HG02759 (cell line): ENCODE data around the gene CLCN7.
"Not testable (repeated sequence)": the region's sequence is repeated elsewhere in the genome, so short reads cannot be mapped to it uniquely, and the experiment has no call there.

Experiments used
- ATAC-seq: cut with Tn5 transposase; IDR thresholded peaks from one replicate; pipeline ENCODE4 v1.9.1; 2021; ENCODE audit warnings: mild to moderate bottlenecking, moderate library complexity; ENCODE audit not compliant: unreplicated experiment

The CLCN7 gene

DNA sequence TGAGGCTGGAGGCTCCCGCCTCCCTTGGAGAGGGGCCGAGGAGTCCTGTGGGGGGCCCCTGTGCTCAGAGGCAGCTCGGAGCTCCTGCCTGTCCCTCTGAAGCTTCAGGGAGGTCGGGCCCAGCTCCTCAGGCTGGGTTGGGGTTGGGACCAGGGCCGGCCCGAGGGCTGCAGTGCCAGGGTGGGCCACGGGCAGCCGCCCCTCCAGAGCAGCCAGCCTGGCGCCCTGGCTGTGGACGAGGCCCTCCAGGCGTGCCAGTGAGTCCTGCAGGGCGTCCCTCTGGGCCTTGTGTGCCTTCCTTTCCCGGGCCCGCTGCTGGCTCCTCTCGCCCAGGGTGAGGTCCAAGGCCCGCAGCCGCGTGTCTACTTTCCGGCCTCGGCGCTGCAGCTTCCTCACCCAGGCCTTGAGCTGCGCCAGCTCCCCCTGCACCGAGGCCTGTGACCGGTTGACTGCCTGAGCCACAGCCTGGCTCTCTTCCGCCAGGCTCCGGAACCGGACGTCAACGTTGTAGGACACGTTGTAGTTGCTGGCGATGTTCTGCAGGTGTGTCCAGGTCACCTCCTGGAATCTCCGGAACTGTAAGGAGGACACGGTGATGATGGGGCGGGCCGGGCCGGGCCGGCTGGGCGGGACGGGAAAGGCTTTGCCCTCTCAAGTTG, 12.7 kb upstream of the CLCN7 start:
- no peak for ATAC-seq

DNA sequence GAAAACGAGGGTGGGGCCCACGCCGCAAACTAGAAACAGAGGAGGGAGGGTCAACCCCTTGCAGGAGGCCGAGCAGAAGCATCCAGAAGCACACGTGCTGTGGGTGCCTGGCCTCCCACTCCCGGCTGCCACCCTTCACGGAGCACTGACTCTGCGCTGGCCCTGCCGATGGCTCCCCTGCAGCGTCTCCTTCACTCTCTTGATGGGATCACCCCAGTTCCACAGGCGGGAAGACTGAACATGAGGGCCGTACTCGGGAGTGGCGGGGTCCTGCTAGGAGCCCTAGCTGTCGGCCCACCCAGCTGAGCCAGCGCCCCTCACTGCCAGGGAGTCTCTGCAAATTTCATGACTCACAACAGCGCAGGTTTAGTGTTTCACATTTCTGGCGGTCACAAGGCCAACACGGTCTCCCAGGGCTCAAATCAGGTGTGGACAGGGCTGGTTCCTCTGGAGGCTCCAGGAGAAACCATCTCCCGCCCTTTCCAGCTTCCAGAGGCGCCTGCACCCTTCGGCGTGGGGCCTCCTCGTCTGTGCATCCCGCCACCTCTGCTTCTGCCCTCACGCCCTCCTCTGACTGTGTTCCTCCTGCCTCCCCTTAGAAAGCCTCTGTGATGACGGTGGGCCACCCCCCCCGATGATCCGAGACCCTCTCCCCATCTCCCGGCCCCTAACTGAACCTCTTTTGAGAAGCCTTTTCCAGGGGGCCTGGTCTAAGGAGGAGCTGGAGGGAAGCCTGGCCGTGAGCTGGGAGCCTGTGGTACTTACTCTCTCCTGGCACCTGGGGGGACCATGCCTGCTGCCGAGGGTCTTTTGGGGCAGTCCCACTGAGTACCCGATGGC, 11.9 kb upstream of the CLCN7 start:
- ATAC-seq = no peak

GRCh38 chr16:1485847-1486496, 11.1 kb upstream of the CLCN7 start:
- no peak for ATAC-seq

DNA sequence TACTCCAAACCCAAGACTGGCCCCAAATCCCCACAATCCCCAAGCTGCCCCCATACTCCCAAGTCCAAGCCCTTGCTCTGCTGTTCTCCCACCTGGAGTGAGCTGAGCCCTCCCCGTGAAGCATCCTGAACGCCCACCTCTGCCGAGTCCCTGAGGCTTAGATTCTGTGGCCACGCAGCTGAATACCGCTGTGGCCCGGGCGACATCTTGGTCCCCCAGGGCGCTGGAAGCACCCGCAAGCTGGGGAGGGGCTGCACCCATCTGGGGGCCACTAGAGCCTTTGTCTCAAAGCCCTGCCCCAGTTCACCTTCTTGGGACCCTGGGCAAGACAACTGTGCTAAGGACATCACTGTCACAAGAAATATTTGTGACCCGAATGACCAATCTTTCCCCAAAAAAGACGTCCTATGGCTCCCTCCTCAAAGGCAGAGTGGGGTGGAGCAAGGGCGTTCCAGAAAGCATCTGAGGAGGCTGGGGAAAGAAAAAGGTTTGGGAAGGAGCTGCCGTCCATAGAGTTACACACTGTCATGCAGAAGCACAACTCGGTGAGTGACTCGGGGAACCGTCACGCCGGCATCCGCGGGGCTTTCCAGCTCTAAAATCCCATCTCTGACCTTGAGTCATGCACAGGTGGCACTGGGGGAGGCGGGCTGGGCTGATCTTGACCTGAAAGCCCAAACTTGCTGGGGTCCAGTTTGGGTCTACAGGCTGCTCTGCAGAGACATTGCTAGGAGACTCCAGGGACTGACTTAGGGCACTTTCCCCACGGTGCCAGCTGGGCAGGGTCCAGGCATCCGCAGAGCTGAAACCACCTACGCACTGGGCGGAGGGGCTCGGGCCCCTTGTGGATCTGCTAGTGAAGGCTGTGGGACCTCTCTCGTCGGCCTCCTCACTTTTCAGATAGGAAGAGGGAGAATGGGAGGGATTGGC, 7.3 kb upstream of the CLCN7 start:
- ATAC-seq = no peak

DNA sequence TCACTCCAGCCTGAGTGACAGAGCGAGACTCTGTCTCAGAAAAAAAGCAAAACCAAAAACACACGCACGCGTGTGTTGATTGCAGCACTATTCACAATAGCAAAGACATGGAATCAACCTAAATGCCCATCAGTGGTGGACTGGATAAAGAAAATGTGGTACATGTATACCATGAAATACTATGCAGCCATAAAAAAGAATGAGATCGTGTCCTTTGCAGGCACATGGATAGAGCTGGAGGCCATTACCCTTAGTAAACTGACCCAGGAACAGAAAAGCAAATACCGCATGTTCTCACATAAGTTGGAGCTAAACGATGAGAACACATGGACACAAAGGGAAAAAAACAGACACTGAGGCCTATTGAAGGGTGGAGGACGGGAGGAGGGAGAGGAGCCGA, 4.1 kb upstream of the CLCN7 start:
- not testable (repeated sequence) for ATAC-seq

DNA sequence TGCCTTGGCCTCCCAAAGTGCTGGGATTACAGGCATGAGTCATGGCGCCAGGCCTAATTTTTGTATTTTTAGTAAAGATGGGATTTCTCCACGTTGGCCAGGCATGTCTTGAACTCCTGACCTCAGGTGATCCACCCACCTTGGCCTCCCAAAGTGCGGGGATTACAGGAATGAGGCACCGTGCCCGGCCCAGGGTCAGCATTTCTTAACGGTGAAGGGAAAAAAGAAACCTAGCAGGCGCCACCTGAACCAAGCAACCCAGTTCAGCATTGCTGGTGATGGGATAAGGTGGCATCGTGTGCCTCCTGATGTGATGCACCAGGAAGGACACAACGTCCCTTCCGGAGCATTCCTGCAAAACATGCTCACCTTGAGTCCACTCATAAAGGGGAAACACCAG, 2.2 kb upstream of the CLCN7 start:
- ATAC-seq = no peak

- no peak for ATAC-seq
Observed at GRCh38 chr16:1475552-1476114, 805 bp upstream of the CLCN7 start.

- peak; percentile 32 for ATAC-seq
Observed at GRCh38 chr16:1474082-1474795, 589 bp downstream of the CLCN7 start.

GRCh38 chr16:1472974-1473373, 1.9 kb downstream of the CLCN7 start:
- ATAC-seq = no peak

GRCh38 chr16:1471569-1472194, 3.1 kb downstream of the CLCN7 start:
- no peak for ATAC-seq

DNA sequence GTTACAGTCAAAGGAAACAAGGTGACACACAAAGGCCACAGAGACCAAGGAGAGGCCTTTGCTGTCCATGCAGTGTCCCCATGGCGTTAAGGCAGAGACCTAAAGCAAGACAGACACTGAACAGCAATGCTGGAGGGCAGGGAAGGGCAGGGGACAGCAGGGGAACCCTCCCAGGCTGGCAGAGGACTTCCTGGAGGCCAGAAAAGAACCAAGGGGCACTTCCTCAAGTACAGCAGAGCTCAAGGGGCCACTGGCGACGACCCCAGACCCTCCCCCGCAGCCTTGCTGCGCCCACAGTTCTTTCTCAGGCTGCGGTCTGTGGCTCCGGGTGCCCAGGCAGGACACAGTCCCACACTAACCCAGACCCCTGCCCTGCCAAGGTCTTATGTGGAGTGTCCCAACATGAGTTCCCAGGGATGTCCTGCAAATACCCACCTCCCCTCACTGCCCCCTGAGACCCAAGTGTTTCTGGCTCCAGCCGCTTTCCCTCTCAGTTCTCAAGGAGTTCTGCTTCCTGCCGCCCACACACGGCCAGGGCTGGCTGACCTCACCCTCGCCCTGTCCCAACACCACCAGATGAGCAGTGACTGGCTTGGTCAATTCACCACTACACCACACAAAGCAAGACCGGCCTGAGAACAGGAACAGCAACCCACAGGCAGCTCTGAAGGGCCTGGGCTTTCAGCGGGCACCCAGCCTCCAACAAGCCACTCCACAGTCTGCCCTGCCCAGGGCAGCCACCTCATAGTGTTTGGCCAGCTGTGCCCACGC, 4.2 kb downstream of the CLCN7 start:
- no peak for ATAC-seq

DNA sequence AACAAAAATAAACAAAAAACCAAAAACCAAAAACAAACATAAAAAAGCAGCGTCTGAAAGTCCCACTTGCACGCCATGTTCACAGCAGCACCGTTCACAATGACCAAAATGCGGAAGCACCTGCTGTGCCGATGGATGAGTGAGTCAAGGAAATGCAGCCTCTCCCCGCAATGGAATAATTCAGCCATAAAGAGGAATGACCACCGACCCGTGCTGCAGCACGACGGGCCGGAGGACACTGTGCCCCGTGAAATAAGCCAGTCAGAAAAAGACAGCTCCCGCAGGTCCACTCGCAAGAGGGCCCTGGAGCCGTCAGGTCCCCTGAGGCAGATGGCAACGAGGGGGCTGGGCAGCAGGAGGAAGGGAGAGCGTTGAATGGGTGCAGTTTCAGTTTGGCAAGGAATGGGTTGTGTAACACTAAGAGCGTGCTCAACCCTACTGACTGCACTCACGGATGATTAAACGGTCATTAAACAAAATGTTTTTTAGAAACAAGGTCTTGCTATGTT, 5.1 kb downstream of the CLCN7 start:
- no peak for ATAC-seq

DNA sequence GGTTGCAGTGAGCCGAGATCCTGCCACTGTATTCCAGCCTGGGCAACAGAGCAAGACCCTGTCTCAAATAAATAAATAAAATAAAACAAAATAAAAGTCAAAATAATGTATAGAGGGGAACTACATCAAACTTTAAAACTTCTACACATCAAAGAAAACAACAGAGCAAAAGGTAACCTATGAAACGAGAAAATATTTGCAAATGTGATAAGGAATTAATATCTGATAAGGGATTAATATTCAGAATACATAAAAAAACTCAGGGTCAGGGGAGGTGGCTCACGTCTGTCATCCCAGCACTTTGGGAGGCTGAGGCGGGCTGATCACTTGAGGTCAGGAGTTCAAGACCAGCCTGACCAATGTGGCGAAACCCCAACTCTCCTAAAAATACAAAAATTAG, 5.7 kb downstream of the CLCN7 start:
- not testable (repeated sequence) for ATAC-seq

GRCh38 chr16:1468426-1468810, 6.4 kb downstream of the CLCN7 start:
- ATAC-seq = no peak

DNA sequence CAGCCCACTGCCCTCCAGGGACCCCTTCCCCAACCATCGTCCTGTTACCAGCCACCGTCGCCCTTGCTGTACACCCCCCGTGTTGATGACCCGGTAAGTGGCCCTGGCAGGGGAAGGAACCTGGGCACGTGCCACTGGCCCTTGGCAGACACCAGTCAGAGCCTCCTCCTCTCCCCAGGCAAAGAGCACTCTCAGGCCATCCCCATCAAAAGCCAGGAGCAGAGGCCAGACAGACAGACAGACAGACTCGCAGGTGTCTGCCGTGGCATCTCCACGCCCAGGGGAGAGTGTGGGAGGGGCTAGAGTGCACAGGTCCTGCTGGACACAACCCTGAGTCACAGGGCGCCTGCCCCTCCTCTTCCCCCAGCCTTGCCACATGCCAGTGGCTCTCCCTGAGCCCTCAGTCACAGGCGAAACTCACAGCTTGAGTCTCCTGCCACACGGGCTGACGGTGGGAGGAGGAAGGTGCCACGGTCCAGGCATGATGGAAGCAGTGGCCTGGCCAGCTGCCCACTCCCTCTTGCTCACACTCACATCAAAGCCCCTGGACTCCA, 7.8 kb downstream of the CLCN7 start:
- ATAC-seq = no peak

GRCh38 chr16:1466054-1466453, 8.8 kb downstream of the CLCN7 start:
- ATAC-seq = no peak

DNA sequence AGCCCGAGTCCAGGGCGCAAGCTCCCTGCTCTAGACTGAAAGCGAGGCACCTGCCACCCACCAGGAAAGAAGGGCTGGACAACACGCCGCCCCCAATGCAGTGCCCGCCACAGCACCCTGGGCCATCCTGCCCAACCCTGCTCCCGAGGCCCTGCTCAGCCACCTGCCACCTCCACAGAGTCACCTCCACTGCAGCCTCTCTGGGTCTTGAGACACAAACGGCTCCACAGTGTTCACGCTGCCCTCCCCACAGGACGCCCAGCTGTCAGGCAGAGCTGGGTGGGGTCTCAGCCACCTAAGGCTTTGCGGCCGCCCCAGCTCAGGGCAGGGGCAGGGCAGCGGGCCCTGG, 9.3 kb downstream of the CLCN7 start:
- no peak for ATAC-seq

- no peak for ATAC-seq
Observed at GRCh38 chr16:1464894-1465566, 9.8 kb downstream of the CLCN7 start.
